K562 (cell line): ENCODE measurements around the gene PCCB. TPM values are rescaled to one million over a fixed set of nuclear protein-coding genes. Genes with fewer than 3 reads are reported as not detected.

Experiments used
- ATAC-seq: fragments of 200-7000 bp; cut with Tn5 transposase; 3 replicates; pipeline ENCODE4 v1.9.1; 2020; ENCODE audit warnings: moderate library complexity
- BruUV-seq: library from RNA; stranded (reverse); fragments of 400-500 nt; replicated peaks from 2 replicates; lab custom pipeline; 2021; lab: Mats Ljungman, UMichigan
- CTCF ChIA-PET: fragments of 300-600 bp; formaldehyde crosslinking; extraction: SDS; loops from one replicate; lab custom pipeline; 2021; ENCODE audit warnings: low intra/inter-chr PET ratio; lab: Yijun Ruan, JAX
- POLR2A ChIA-PET: fragments of 300-600, 350-650 bp; sonication (Branson Sonifier 250); formaldehyde crosslinking; extraction: SDS; loops from one replicate; lab custom pipeline; 2021; ENCODE audit warnings: antibody characterized with exemption, inconsistent platforms; lab: Yijun Ruan, JAX
- DNase-seq, 4 experiments: peaks; one replicate each; pipeline versions ENCODE4 v3.0.0 to v3.0.0-alpha.2; 2011 to 2018; ENCODE audit warnings: low spot score in 3 of 4, mixed read lengths in 3 of 4; ENCODE audit errors: extremely low read depth in 1 of 4
- FAIRE-seq: peaks from 2 replicates; lab custom pipeline; 2011; peaks lifted over from hg19 to GRCh38; lab: Jason Lieb, UNC
- H2AFZ ChIP-seq: 2 replicates; pipeline ENCODE4 v1.6.0; 2011; ENCODE audit warnings: low read depth, low read length, control low read depth, inconsistent platforms
- H3K27ac ChIP-seq: fragments of 200-600 bp; 3 replicates; pipeline ENCODE4 v1.8.0; 2011; ENCODE audit warnings: low read depth, mild to moderate bottlenecking, control low read depth, inconsistent platforms, low read length, moderate library complexity, mixed read lengths; ENCODE audit errors: extremely low read depth
- H3K27me3 ChIP-seq, 2 experiments: fragments of 300-600 bp in 1 of 2; 2 replicates in 1 of 2; 3 replicates in 1 of 2; pipeline versions ENCODE4 v1.6.0 to v1.8.0; 2011; ENCODE audit warnings: inconsistent platforms in 2 of 2, low read length in 2 of 2, mild to moderate bottlenecking in 1 of 2, mixed read lengths in 1 of 2, moderate library complexity in 1 of 2; ENCODE audit not compliant: control insufficient read depth in 2 of 2, insufficient read depth in 2 of 2
- H3K36me3 ChIP-seq: fragments of 300-600 bp; 3 replicates; pipeline ENCODE4 v1.8.0; 2011; ENCODE audit warnings: mild to moderate bottlenecking, low read length, inconsistent platforms; ENCODE audit not compliant: control insufficient read depth, insufficient read depth
- H3K4me1 ChIP-seq, 2 experiments: fragments of 200-600 bp in 1 of 2; replicated peaks in 1 of 2; 2 replicates in 1 of 2; 3 replicates in 1 of 2; pipeline versions ENCODE4 v1.5.1 to v1.8.0; 2011; ENCODE audit warnings: inconsistent platforms in 2 of 2, low read length in 2 of 2, mild to moderate bottlenecking in 1 of 2, mixed read lengths in 1 of 2, moderate library complexity in 1 of 2; ENCODE audit not compliant: control insufficient read depth in 2 of 2, insufficient read depth in 2 of 2
- H3K4me2 ChIP-seq: 2 replicates; pipeline ENCODE4 v1.6.1; 2011; ENCODE audit warnings: low read length, control low read depth, inconsistent platforms, mixed read lengths; ENCODE audit not compliant: insufficient read depth
- H3K4me3 ChIP-seq: fragments of 200-600 bp; sonication (generic), shearing (Covaris generic); 2 replicates; pipeline ENCODE4 v1.5.1; 2016; ENCODE audit warnings: control low read depth, inconsistent platforms
- H3K79me2 ChIP-seq: fragments of 200-600 bp; 3 replicates; pipeline ENCODE4 v1.8.0; 2011; ENCODE audit warnings: low read length, inconsistent platforms; ENCODE audit not compliant: control insufficient read depth, insufficient read depth
- H3K9ac ChIP-seq, 2 experiments: 2 replicates each; pipeline versions ENCODE4 v1.6.0 to v1.6.1; 2011; ENCODE audit warnings: low read depth in 2 of 2, low read length in 2 of 2, control low read depth in 1 of 2, inconsistent platforms in 1 of 2, mild to moderate bottlenecking in 1 of 2, mixed read lengths in 1 of 2; ENCODE audit not compliant: insufficient read depth in 1 of 2
- H3K9me1 ChIP-seq: one replicate; pipeline ENCODE4 v1.6.0; 2011; ENCODE audit warnings: inconsistent platforms, mild to moderate bottlenecking, low read length, moderate library complexity; ENCODE audit not compliant: control insufficient read depth, insufficient read depth
- H3K9me3 ChIP-seq: replicated peaks from 2 replicates; pipeline ENCODE4 v1.5.1; 2011; ENCODE audit warnings: low read depth, low read length, inconsistent platforms; ENCODE audit not compliant: control insufficient read depth, insufficient read depth
- H4K20me1 ChIP-seq: replicated peaks from 2 replicates; pipeline ENCODE4 v1.6.1; 2011; ENCODE audit warnings: low read length, inconsistent platforms, mixed read lengths; ENCODE audit not compliant: control insufficient read depth, insufficient read depth
- ARNT ChIP-seq, 2 experiments: fragments of 450-650 bp; IDR thresholded peaks; 2 replicates each; pipeline ENCODE4 v1.6.1; 2016; ENCODE audit warnings: mild to moderate bottlenecking in 1 of 2
- CCNT2 ChIP-seq: IDR thresholded peaks from 2 replicates; pipeline ENCODE4 v1.6.1; 2011; ENCODE audit warnings: borderline replicate concordance, low read depth, mild to moderate bottlenecking, moderate library complexity, mixed read lengths, low read length; ENCODE audit not compliant: insufficient read length; ENCODE audit errors: extremely low read depth
- CEBPG ChIP-seq, 3 experiments: fragments of 200-800 bp in 1 of 3; sonication (Bioruptor generic) in 1 of 3; sonication (generic) in 1 of 3; formaldehyde crosslinking in 1 of 3; IDR thresholded peaks in 2 of 3; conservative IDR thresholded peaks in 1 of 3; 2 replicates each; pipeline versions ENCODE4 v1.6.1 to v1.8.0; 2016 to 2022; ENCODE audit warnings: missing compliant biosample characterization in 2 of 3, missing genetic modification characterization in 2 of 3, mild to moderate bottlenecking in 1 of 3, missing genetic modification reagents in 1 of 3
- CHD2 ChIP-seq: IDR thresholded peaks from 2 replicates; pipeline ENCODE4 v1.6.1; 2011; ENCODE audit warnings: low read depth, low read length
- FOXK1 ChIP-seq: sonication (generic); formaldehyde crosslinking; IDR thresholded peaks from 2 replicates; pipeline ENCODE4 v1.8.0; 2022; ENCODE audit warnings: missing genetic modification reagents, mild to moderate bottlenecking, borderline replicate concordance
- HMG20B ChIP-seq: fragments of 250-450 bp; sonication (Bioruptor Pico); IDR thresholded peaks from 2 replicates; pipeline ENCODE4 v1.5.0; 2021; ENCODE audit warnings: mild to moderate bottlenecking
- HSF4 ChIP-seq: fragments of 250-450 bp; sonication (Bioruptor Pico); IDR thresholded peaks from 2 replicates; pipeline ENCODE4 v2.1.2; 2022; ENCODE audit warnings: mild to moderate bottlenecking, moderate library complexity, borderline replicate concordance
- KLF6 ChIP-seq: fragments of 250-450 bp; sonication (Bioruptor Pico); IDR thresholded peaks from 2 replicates; pipeline ENCODE4 v1.4.0; 2020; ENCODE audit warnings: mild to moderate bottlenecking, moderate library complexity, borderline replicate concordance
- MAFG ChIP-seq: fragments of 450-650 bp; conservative IDR thresholded peaks from 2 replicates; pipeline ENCODE4 v1.6.1; 2016; ENCODE audit warnings: missing genetic modification characterization, missing compliant biosample characterization
- NBN ChIP-seq: fragments of 450-650 bp; IDR thresholded peaks from 2 replicates; pipeline ENCODE4 v1.6.1; 2016; ENCODE audit warnings: low read depth, mild to moderate bottlenecking
- NR3C1 ChIP-seq: sonication (generic); formaldehyde crosslinking; IDR thresholded peaks from 2 replicates; pipeline ENCODE4 v1.8.1; 2022; ENCODE audit warnings: missing genetic modification reagents
- POLR2H ChIP-seq: IDR thresholded peaks from 2 replicates; pipeline ENCODE4 v1.6.1; 2016; ENCODE audit warnings: missing genetic modification characterization, low read depth, mild to moderate bottlenecking, control low read depth, missing compliant biosample characterization, moderate library complexity
- RFX1 ChIP-seq: fragments of 450-650 bp; IDR thresholded peaks from 2 replicates; pipeline ENCODE4 v1.6.1; 2016; ENCODE audit warnings: mild to moderate bottlenecking, moderate library complexity
- SMAD3 ChIP-seq: fragments of 450-650 bp; formaldehyde crosslinking; conservative IDR thresholded peaks from 2 replicates; pipeline ENCODE4 v1.4.0; 2020; ENCODE audit warnings: mild to moderate bottlenecking
- TEAD4 ChIP-seq, 2 experiments: sonication (generic) in 1 of 2; formaldehyde crosslinking in 1 of 2; IDR thresholded peaks; 2 replicates each; pipeline versions ENCODE4 v1.6.1 to v1.8.0; 2012 to 2022; ENCODE audit warnings: borderline replicate concordance in 1 of 2, inconsistent platforms in 1 of 2, low read length in 1 of 2, mild to moderate bottlenecking in 1 of 2, missing genetic modification reagents in 1 of 2
- TGIF2 ChIP-seq: sonication (generic); formaldehyde crosslinking; IDR thresholded peaks from 2 replicates; pipeline ENCODE4 v1.8.1; 2022; ENCODE audit warnings: mild to moderate bottlenecking, missing genetic modification reagents, moderate library complexity
- ZBTB17 ChIP-seq: fragments of 450-650 bp; formaldehyde crosslinking; IDR thresholded peaks from 2 replicates; pipeline ENCODE4 v1.4.0; 2020; ENCODE audit warnings: mild to moderate bottlenecking
- ZFP36 ChIP-seq: fragments of 150-350 bp; IDR thresholded peaks from 2 replicates; pipeline ENCODE4 v1.6.1; 2018; ENCODE audit warnings: low read length, low read depth; ENCODE audit not compliant: partially characterized antibody
- ZNF436 ChIP-seq: fragments of 250-450, 450-650 bp; sonication (Bioruptor Pico); formaldehyde crosslinking; IDR thresholded peaks from 2 replicates; pipeline ENCODE4 v1.7.0; 2020; ENCODE audit warnings: mild to moderate bottlenecking
- WGBS: fragments of 100-300 bp; shearing (Covaris generic); methylation state at CpG from one replicate; pipeline ENCODE4 v1.1.6; 2016; ENCODE audit warnings: low coverage, mixed read lengths; ENCODE audit not compliant: insufficient coverage; ENCODE audit errors: missing lambda C conversion rate; 5-methylcytosine and 5-hydroxymethylcytosine counted together
- in situ Hi-C: fragments of 300-500 bp; cut with MboI; formaldehyde crosslinking; loops from 4 replicates; pipeline ENCODE4 v1.15.0; 2018; ENCODE audit warnings: inconsistent platforms, mixed read lengths
- intact Hi-C: fragments of 100-400 bp; cut with micrococcal nuclease; formaldehyde crosslinking; loops from 2 replicates; pipeline ENCODE4 v1.14.2; 2022
- polyA plus RNA-seq, 8 experiments: library from polyadenylated mRNA; depleted of rRNA in 4 of 8; stranded (reverse) in 5 of 8; unstranded in 3 of 8; fragments of >200 nt; fragmentation: Nextera tagmentation in 2 of 8; fragmentation: Illumina TruSeq in 1 of 8; extraction: Ambion mirVana in 2 of 8; extraction: Trizol in 1 of 8; gene quantifications; 2 replicates each; pipeline versions ENCODE4 v1.2.1 to v1.2.3, GENCODE V29; 2011 to 2014; ENCODE audit warnings: inconsistent platforms in 1 of 8, missing spikeins in 1 of 8
- total RNA-seq, 7 experiments: library from RNA; depleted of rRNA in 6 of 7; stranded (reverse); fragments of >200 nt in 6 of 7; fragmentation: Illumina TruSeq in 2 of 7; extraction: Trizol in 2 of 7; gene quantifications; 2 replicates each; pipeline versions ENCODE4 v1.2.1 to v1.2.3, GENCODE V29; 2011 to 2021; ENCODE audit warnings: low replicate concordance in 1 of 7
- TF ChIP-seq, protein P1 (sequence below): fragments of 450-650 bp; IDR thresholded peaks from 2 replicates; pipeline ENCODE4 v1.6.1; 2016

The PCCB gene
- total and polyA plus RNA-seq, 9 of the 15 experiments (the other 6 are each of a cell fraction or from before 2014, with no cell fraction given), result 69.5 to 173 (median 92.8) TPM

- in situ Hi-C loops, result no loop called here
- Histone ChIP-seq H2AFZ (no peak overlapping the region), H3K9me3 (no peaks in the 10 kb centered on the region), H3K27me3 (no peaks in the 10 kb centered on the region), H3K4me1 (no peaks in the 10 kb centered on the region), H3K36me3 (no peaks in the 10 kb centered on the region), H3K9me1 (no peaks in the 10 kb centered on the region)
- DNase-seq, result no peak
- 88% methylated on average over 2 of the region's 2 CpGs for WGBS
- FAIRE-seq, result no peak
- CTCF ChIA-PET, result no interaction called here
- no peak for TF ChIP-seq NR3C1 (CRISPR knock-in tag)
- TF ChIP-seq CHD2, result no peak
- TF ChIP-seq TEAD4 (IDR thresholded peaks at IDR 0.05; ENCODE audit: low read length), result no peak
- TF ChIP-seq TEAD4 (CRISPR knock-in tag; IDR thresholded peaks at IDR 0.05; ENCODE audit: borderline replicate concordance), result no peak
- no peak for TF ChIP-seq SMAD3
- no peak for TF ChIP-seq POLR2H (tag)
- no peak for TF ChIP-seq KLF6
- TF ChIP-seq ZFP36, result no peak
- no peak for TF ChIP-seq ZNF436 (CRISPR knock-in tag)
- TF ChIP-seq CEBPG (CRISPR knock-in tag; IDR thresholded peaks at IDR 0.05), result no peak
- TF ChIP-seq CEBPG (tag; conservative IDR thresholded peaks at IDR 0.05 in 1 of 2, IDR thresholded peaks at IDR 0.05 in 1 of 2), result no peak
- TF ChIP-seq, protein P1, sequence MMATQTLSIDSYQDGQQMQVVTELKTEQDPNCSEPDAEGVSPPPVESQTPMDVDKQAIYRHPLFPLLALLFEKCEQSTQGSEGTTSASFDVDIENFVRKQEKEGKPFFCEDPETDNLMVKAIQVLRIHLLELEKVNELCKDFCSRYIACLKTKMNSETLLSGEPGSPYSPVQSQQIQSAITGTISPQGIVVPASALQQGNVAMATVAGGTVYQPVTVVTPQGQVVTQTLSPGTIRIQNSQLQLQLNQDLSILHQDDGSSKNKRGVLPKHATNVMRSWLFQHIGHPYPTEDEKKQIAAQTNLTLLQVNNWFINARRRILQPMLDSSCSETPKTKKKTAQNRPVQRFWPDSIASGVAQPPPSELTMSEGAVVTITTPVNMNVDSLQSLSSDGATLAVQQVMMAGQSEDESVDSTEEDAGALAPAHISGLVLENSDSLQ, result no peak
- no peak for TF ChIP-seq NBN
- TF ChIP-seq MAFG, result no peak
- TF ChIP-seq HMG20B (CRISPR knock-in tag), result no peak
- TF ChIP-seq RFX1, result no peak
- TF ChIP-seq ARNT (IDR thresholded peaks at IDR 0.05), result no peak
- no peak for TF ChIP-seq TGIF2 (CRISPR knock-in tag)
- no peak for TF ChIP-seq CCNT2
- TF ChIP-seq FOXK1 (CRISPR knock-in tag), result no peak
- no peak for TF ChIP-seq ZBTB17
- TF ChIP-seq HSF4 (CRISPR knock-in tag), result no peak
- TF ChIP-seq, all 486 proteins: peak for 0
- Histone ChIP-seq H4K20me1 (no peaks in the 10 kb centered on the region), H3K4me3 (no peak overlapping the region), H3K27ac (no peak overlapping the region), H3K9ac (no peak overlapping the region), H3K79me2 (no peaks in the 10 kb centered on the region), H3K4me2 (no peak overlapping the region)
- no peak for ATAC-seq
- intact Hi-C loops, result no loop called here
- POLR2A ChIA-PET, result interaction anchor here (0.6 to 1.0 kb wide), 4 partner anchors 33 to 666 kb away, joined by 3 to 4 read pairs (median 3); no protein-coding TSS in a partner anchor
- BruUV-seq, result no TSS peak
Measured at GRCh38 chr3:136350557-136350956, 100.4 kb downstream of the PCCB start.
